ENCODE data around the gene GCC1. TPM values are rescaled to one million over a fixed set of nuclear protein-coding genes. Genes with fewer than 3 reads are reported as not detected.
"Not testable (repeated sequence)": the region's sequence is repeated elsewhere in the genome, so short reads cannot be mapped to it uniquely, and the experiment has no call there.

The GCC1 gene
- total RNA-seq, 2 donors from 2014 or later = 22.5 to 32.3 TPM

DNA sequence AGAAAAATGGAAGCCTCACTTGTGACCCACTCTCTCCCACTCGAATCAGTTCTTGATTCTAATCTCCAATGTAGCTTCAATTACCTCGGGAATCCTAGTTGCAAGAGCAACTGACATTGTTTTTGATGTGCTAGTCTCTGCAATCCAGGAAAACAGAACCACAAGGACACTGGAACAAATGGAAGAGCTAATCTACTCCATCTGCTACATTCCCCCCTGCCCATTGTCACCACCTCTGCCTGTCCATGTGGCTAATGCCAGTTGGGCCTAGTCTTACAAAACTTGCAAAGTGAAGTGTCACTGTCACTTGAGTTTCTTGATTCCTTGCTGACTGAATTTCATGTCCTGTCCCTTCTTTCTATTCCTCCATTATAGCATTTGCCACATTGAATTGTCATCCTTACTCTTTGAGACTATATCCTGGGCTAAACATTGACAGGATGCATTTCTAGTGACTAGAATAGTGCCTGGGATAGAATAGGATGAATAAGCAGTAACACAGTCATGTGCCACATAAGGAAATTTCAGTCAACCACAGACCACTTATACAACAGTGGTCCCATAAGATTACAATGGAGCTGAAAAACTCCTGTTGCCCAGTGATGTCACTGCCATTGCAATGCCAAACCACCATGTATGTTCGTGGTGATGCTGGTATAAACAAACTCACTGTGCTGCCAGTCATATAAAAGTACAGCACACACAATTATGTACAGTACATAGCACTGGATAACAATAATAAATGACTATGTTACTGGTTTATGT, 13.5 kb downstream of the GCC1 start:
- Histone ChIP-seq H3K4me3 (no peak overlapping the region), H3K4me1 (replicated peaks) (no peaks in the 10 kb centered on the region), H3K9me3 (no peaks in the 10 kb centered on the region), H3K27me3 (replicated peaks; ENCODE audit: insufficient read depth) (no peaks in the 10 kb centered on the region), H3K27ac (no peak overlapping the region), H3K36me3 (no peaks in the 10 kb centered on the region)
- WGBS = 76% methylated on average over 3 of the region's 3 CpGs
- intact Hi-C loops (cut with DNase I) = no loop called here
- TF ChIP-seq POLR2AphosphoS5 (IDR thresholded peaks at IDR 0.05) = no peak
- TF ChIP-seq, protein P1, sequence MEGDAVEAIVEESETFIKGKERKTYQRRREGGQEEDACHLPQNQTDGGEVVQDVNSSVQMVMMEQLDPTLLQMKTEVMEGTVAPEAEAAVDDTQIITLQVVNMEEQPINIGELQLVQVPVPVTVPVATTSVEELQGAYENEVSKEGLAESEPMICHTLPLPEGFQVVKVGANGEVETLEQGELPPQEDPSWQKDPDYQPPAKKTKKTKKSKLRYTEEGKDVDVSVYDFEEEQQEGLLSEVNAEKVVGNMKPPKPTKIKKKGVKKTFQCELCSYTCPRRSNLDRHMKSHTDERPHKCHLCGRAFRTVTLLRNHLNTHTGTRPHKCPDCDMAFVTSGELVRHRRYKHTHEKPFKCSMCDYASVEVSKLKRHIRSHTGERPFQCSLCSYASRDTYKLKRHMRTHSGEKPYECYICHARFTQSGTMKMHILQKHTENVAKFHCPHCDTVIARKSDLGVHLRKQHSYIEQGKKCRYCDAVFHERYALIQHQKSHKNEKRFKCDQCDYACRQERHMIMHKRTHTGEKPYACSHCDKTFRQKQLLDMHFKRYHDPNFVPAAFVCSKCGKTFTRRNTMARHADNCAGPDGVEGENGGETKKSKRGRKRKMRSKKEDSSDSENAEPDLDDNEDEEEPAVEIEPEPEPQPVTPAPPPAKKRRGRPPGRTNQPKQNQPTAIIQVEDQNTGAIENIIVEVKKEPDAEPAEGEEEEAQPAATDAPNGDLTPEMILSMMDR (IDR thresholded peaks at IDR 0.05) = no peak
- no peak for TF ChIP-seq POLR2A (IDR thresholded peaks at IDR 0.05)
- DNase-seq (ENCODE audit: low spot score) = no peak

DNA sequence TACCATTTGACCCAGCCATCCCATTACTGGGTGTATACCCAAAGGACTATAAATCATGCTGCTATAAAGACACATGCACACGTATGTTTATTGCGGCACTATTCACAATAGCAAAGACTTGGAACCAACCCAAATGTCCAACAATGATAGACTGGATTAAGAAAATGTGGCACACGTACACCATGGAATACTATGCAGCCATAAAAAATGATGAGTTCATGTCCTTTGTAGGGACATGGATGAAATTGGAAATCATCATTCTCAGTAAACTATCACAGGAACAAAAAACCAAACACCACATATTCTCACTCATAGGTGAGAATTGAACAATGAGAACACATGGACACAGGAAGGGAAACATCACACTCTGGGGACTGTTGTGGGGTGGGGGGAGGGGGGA, 17.4 kb downstream of the GCC1 start:
- H3K9me3 ChIP-seq; H3K27me3 ChIP-seq (replicated peaks; ENCODE audit: insufficient read depth); DNase-seq (ENCODE audit: low spot score); H3K4me1 ChIP-seq (replicated peaks); H3K36me3 ChIP-seq; H3K4me3 ChIP-seq; intact Hi-C loops (cut with DNase I); H3K27ac ChIP-seq: not testable (repeated sequence)
- no CpG with 5 or more reads among the region's 3 CpGs for WGBS

DNA sequence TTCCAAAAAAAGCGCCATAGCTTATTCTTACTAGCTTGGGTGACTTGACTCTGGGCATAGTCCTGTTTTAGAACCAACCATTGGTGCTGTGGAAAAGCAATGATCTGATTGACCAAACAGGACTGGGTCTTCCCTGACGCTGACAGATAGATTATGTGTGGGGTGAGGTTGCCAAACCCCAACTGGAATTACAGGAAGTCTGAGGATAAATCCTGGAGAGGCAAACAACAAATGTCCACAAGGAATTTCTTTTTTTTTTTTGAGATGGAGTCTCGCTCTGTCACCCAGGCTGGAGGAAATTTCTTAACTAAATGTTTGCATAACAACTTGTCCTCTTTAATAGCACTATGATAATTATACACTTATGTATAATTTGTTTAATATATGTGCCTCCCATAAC, 19.2 kb downstream of the GCC1 start:
- Histone ChIP-seq H3K4me1 (replicated peaks) (no peaks in the 10 kb centered on the region), H3K27me3 (replicated peaks; ENCODE audit: insufficient read depth) (no peaks in the 10 kb centered on the region), H3K9me3 (no peaks in the 10 kb centered on the region), H3K27ac (no peak overlapping the region), H3K36me3 (no peaks in the 10 kb centered on the region), H3K4me3 (no peak overlapping the region)
- DNase-seq (ENCODE audit: low spot score) = peak; percentile 24
- intact Hi-C loops (cut with DNase I) = no loop called here
- TF ChIP-seq POLR2AphosphoS5 (IDR thresholded peaks at IDR 0.05) = peak; percentile 55
- no peak for TF ChIP-seq POLR2A (IDR thresholded peaks at IDR 0.05)
- 71% methylated on average over 3 of the region's 3 CpGs for WGBS

DNA sequence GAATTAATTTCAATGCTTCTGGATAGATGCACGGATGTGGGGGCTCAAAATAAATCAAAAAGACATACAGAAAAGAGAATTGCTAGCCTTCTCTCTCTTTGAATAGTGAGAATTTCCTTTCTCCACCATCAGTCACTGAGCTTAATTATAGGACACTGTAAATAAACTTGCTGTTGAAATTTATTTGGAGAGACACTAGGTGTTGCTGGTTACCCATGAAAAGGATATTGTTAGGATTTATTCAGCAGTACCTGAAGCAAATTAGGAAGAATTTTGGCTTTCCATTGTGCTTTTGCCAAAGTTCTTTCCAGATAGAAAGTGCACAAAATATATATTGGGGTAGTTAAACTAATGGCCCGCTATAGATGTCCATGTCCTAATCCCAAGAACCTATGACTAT, 27.6 kb downstream of the GCC1 start:
- 67% methylated on average over 2 of the region's 2 CpGs for WGBS
- H3K27ac ChIP-seq = no peak overlapping the region
- H3K36me3 ChIP-seq = no peaks in the 10 kb centered on the region
- TF ChIP-seq, protein P1 (IDR thresholded peaks at IDR 0.05) = peak in 1 of 4 experiments; percentile 20
- TF ChIP-seq POLR2AphosphoS5 (IDR thresholded peaks at IDR 0.05) = no peak
- no peaks in the 10 kb centered on the region for H3K4me1 ChIP-seq (replicated peaks)
- no peaks in the 10 kb centered on the region for H3K27me3 ChIP-seq (replicated peaks; ENCODE audit: insufficient read depth)
- no peak overlapping the region for H3K4me3 ChIP-seq
- H3K9me3 ChIP-seq = no peaks in the 10 kb centered on the region
- DNase-seq (ENCODE audit: low spot score) = no peak
- intact Hi-C loops (cut with DNase I) = no loop called here

DNA sequence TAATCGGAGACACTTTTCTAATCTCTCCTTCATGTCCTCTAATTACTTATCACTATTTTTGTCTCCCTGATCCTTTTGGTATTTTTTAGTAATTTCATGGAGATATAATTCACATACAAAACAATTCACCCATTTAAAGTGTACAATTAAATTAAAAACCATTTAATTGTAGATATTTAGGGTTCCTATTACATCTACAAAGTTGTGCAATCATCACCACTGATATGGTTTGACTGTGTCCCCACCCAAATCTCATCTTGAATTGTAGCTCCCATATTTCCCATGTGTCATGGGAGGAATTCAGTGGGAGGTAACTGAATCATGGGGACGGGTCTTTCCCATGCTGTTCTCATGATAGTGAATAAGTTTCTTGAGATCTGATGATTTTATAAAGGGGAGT, 29.0 kb downstream of the GCC1 start:
- intact Hi-C loops (cut with DNase I) = no loop called here
- TF ChIP-seq POLR2A (IDR thresholded peaks at IDR 0.05) (no peak), POLR2AphosphoS5 (IDR thresholded peaks at IDR 0.05) (no peak)
- TF ChIP-seq, protein P1 (IDR thresholded peaks at IDR 0.05) = no peak
- Histone ChIP-seq H3K27me3 (replicated peaks; ENCODE audit: insufficient read depth) (no peaks in the 10 kb centered on the region), H3K9me3 (no peaks in the 10 kb centered on the region), H3K36me3 (no peaks in the 10 kb centered on the region), H3K27ac (no peak overlapping the region), H3K4me3 (no peak overlapping the region), H3K4me1 (replicated peaks) (no peaks in the 10 kb centered on the region)
- no peak for DNase-seq (ENCODE audit: low spot score)
- WGBS = 93% methylated on average over 2 of the region's 2 CpGs

DNA sequence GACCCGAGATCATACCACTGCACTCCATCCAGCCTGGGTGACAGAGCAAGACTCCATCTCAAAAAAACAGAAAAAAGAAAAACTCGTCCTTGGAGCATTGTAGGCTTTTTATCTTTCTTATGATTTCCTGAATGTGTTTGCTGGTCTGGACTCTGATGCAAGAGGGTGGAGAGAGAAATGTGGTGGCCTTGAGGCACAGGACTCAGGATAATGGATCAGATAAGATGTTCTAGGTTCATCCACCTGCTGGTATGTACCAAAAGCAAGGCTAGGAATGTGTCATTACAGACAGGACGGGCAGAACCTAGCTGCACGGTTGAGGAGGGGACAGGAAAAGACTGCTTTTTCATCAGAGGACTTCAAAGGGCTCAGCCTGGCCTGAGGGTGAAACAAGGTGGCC, 33.5 kb downstream of the GCC1 start:
- Histone ChIP-seq H3K27ac (no peak overlapping the region), H3K27me3 (replicated peaks; ENCODE audit: insufficient read depth) (no peaks in the 10 kb centered on the region), H3K9me3 (no peaks in the 10 kb centered on the region), H3K4me3 (no peak overlapping the region), H3K36me3 (no peaks in the 10 kb centered on the region), H3K4me1 (replicated peaks) (no peaks in the 10 kb centered on the region)
- intact Hi-C loops (cut with DNase I) = no loop called here
- TF ChIP-seq, protein P1 (IDR thresholded peaks at IDR 0.05) = no peak
- no peak for TF ChIP-seq POLR2A (IDR thresholded peaks at IDR 0.05)
- TF ChIP-seq POLR2AphosphoS5 (IDR thresholded peaks at IDR 0.05) = no peak
- DNase-seq (ENCODE audit: low spot score) = no peak
- WGBS = 76% methylated on average over 4 of the region's 4 CpGs

All from prostate gland (tissue), 2 donors.